Upper lobe of left lung (tissue), 4 donors: ENCODE results near the gene PLEKHG4B.

Experiments
- CTCF ChIP-seq, 6 experiments: fragments of 450-650 bp in 4 of 6; fragments of 200-600 bp in 2 of 6; sonication (generic) in 2 of 6; IDR thresholded peaks; one replicate each; pipeline ENCODE4 v1.5.1; 2016 to 2019; ENCODE audit warnings: antibody characterized with exemption in 6 of 6
- POLR2A ChIP-seq, 4 donors: fragments of 450-650 bp; IDR thresholded peaks; one replicate each; pipeline ENCODE4 v1.5.1; 2016 to 2017; ENCODE audit warnings: antibody characterized with exemption in 4 of 4, mild to moderate bottlenecking in 2 of 4
- POLR2AphosphoS5 ChIP-seq, 2 donors: sonication (generic); formaldehyde crosslinking; IDR thresholded peaks; one replicate each; pipeline ENCODE4 v1.5.1; 2017; ENCODE audit warnings: antibody characterized with exemption in 2 of 2

- no peak for TF ChIP-seq CTCF (IDR thresholded peaks at IDR 0.05)
- TF ChIP-seq POLR2A (IDR thresholded peaks at IDR 0.05) = no peak
- no peak for TF ChIP-seq POLR2AphosphoS5 (IDR thresholded peaks at IDR 0.05)
These were observed 89.6 kb downstream of the PLEKHG4B start for GRCh38 chr5:181566-181965.
